DMS114 treated with DMSO at 0.1 percent for 48 hours (cell line): ENCODE measurements around the gene DLX4.

Experiments
- DNase-seq: peaks from one replicate; lab custom pipeline; 2025; ENCODE audit not compliant: unreplicated experiment; lab: John Stamatoyannopoulos, UW

The DLX4 gene

GRCh38 chr17:49986396-49987289 is 17.7 kb downstream of the DLX4 start:
- DNase-seq, result no peak

GRCh38 chr17:49987290-49987585 is 18.2 kb downstream of the DLX4 start:
- DNase-seq, result no peak

- no peak for DNase-seq
These were observed 18.9 kb downstream of the DLX4 start for GRCh38 chr17:49987681-49988441.

GRCh38 chr17:49989518-49989880 is 20.5 kb downstream of the DLX4 start:
- no peak for DNase-seq

DNA sequence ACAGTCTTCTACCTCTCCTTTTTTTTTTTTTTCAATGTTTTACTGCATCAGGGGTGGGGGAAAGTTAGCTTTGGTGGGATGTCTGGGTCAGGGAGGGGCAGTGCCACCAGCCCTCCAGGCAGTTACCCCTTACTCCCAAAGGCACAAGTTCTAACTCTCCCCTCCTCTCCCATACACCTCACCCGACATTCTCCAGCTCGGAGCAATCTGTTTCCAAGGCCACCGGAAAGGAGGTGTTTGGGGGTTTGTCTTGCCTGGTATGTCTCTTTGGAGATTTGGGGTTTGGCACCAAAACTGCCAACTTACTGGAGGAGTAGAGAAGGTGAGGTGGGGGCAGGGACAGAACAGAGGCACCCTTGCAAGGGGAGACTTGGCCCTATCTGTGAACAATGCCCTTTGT is 21.3 kb downstream of the DLX4 start:
- DNase-seq, result no peak

DNA sequence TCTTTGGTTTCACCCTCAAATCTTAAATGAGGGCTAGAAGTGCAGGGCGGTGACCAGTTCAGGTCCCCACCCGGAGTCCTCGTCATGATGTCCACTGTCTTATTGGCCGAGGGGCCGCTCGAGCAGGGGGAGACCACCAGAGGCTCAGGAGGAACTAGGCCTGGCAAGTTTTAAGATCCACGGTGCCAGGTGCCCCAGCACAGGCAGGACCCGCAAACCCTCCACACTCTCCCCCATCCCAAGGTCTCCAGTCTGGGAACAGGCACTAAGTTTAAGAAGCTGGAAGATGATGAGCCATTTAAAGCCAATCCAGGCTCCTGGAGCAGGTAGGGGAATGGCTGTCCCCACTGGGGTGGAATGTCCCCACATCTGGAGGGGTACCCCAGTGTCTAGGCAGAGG is 21.9 kb downstream of the DLX4 start:
- no peak for DNase-seq

DNA sequence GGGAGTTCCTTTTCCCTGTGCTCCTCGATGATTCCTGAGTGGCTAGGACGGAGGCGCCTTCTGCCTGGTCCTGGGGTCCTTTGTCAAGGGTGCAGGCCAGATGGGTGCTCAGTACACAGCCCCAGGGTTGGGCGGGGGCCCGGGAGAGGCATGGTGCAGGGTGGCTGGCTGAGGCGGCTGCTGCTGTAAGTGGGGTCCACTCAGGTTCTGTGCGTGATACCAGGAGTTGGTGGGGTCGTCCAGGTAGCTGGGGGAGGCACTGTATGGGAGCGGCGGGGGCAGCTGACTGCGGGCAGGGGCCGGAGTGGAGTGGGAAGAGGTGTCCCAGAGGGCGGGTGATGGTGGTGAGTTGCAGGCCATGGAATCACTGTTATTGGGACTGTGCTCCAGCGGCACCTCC is 22.4 kb downstream of the DLX4 start:
- DNase-seq, result no peak

GRCh38 chr17:49992191-49992932 is 23.4 kb downstream of the DLX4 start:
- no peak for DNase-seq

GRCh38 chr17:49992933-49993422 is 24.0 kb downstream of the DLX4 start:
- no peak for DNase-seq

- no peak for DNase-seq
These were observed 24.6 kb downstream of the DLX4 start for GRCh38 chr17:49993423-49994060.

- DNase-seq, result peak; percentile 14
These were observed 25.4 kb downstream of the DLX4 start for GRCh38 chr17:49994085-49995054.

DNA sequence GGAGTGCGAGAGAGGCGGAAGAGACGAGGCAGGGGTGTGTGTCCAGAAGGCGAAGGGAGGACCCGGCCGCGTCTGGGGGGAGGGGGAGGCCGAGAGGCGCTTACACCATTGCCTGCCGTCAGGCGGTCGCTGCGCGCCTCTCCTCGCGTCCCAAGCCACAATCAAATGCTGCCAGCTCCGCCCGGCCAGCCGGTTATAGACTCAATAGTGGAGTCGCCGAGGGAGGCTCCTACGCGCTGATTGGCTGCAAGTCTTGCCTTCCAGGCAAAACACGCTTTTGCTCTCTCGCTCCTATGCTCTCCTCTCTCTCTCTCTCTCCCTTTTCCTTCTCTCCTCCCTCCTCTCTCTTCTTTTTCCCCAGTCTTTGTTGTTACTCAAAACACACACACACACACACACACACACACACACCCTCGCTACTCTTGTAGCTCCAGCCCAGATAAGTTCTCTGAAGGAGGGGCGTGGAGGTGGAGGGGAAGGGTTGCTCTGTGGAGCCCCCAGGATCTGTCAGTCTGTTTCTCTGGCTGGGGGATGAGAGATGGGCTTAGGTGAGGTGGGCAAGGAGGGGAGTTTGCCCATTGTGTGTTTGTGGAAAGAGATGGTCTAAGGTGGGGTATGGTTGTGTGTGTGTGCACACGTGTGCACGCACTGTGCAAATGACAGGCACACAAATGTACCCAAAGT is 26.2 kb downstream of the DLX4 start, which contains the start of gene DLX3:
DLX3 (minus strand) TSS at position 170 of the 684 bp plus-strand sequence. CDS start 226 bp downstream, outside the sequence.
- DNase-seq, result peak; percentile 50

- no peak for DNase-seq
These were observed 27.1 kb downstream of the DLX4 start for GRCh38 chr17:49996121-49996494.

DNA sequence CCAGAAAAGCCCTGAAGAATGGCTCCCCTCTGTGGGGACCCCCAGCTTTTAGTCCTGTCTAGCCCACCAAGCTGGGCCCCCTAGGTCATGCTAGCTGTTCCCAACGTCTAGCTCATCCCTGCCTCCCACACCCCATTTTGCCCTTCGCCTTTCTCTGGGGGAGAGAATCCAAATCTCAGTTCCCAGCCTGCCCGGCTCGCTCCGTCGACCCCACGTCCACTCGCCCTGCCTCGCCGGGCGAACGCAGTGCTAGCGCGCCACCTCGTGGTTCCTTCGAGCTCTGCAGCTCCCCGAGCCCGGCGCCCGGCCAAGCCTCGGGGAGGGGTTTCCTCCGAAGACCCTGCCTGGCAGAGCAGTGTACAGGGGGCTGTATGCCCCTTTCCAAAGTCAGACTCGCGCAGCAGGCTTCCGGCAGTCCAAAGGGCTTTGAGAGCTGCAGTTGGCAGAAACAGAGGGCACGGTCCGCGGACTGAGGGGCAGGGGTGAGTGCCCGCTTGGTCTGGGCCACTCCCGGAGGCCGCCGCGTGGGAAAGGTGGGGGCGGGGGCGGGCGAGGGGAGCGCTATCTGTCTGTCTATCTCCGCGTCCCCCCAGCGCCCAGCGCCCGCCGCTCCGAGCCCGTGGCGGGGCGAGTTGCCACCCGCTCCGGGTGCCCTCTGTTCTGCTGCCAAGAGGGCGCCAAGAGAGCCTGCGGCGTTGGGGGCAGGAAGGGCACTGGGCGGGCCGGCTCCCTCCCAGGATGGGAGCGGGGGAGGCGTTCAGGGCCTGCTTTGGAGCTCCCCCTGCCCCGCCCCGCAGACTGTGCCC is 27.7 kb downstream of the DLX4 start:
- peak; percentile 12 for DNase-seq

- no peak for DNase-seq
These were observed 28.3 kb downstream of the DLX4 start for GRCh38 chr17:49997301-49997650.

DNA sequence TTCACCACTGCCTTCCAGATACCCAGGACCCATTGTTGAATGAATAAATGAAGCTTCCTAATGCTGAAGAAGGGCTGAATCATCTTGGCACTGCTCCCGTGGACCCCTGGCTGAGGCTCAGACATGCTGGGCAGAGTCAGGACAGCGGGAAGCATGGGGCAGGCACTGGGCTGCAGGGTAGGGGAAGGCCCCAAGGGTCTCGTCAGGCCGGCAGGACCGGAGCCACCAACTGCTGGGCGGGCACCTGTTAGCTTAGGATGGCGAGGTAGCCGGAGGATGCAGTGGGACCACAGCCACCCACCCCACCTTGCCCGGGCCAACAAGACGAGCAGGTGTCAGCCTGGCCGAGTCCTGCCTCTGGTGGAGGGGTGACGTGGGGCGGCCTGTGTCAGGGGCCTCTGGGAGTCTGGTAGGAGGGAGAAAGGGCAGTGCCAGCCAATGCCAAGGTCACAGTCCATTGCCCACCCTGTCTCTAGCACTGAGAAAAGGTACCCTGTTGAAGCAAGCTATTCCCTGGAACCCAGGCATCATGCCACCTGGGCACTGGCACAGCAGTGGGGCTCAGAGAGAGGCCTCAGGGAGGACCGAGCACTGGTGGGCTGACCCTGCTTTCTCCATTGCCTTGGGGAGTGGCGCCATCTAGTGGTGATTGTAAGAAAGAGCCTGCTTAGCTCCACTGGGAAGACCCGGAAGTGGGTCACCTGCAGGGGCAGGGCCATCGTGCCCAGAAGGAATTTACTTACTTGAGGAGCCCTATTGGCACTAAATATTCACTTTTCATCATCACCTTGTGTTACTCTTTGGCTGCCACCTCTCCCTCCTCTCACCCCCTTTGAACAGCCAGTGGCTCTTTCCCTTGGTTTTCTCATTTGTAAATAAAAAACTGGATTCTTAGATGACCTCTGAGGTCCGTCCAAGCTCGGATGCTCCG is 29.0 kb downstream of the DLX4 start:
- DNase-seq, result peak; percentile 68

GRCh38 chr17:49998836-49999511 is 30.0 kb downstream of the DLX4 start:
- DNase-seq, result no peak
